Activated CD4-positive, alpha-beta T cell treated with anti-CD3 and anti-CD28 coated beads, Interleukin-2, amount 10 ng/mL, durations not matched to agents 7 days and 5 days (primary cell): ENCODE measurements around the gene CFD. TPM values are rescaled to one million over a fixed set of nuclear protein-coding genes. Genes with fewer than 3 reads are reported as not detected.
"Not testable (repeated sequence)": the region's sequence is repeated elsewhere in the genome, so short reads cannot be mapped to it uniquely, and the experiment has no call there.

Experiments
- CTCF ChIA-PET: fragments of 350-600 bp; sonication (Branson Sonifier 250); formaldehyde crosslinking; loops from one replicate; lab custom pipeline; 2021; ENCODE audit warnings: antibody characterized with exemption; lab: Charles Lee
- POLR2A ChIA-PET: fragments of 350-600 bp; sonication (Branson Sonifier 250); formaldehyde crosslinking; loops from one replicate; lab custom pipeline; 2021; ENCODE audit warnings: antibody characterized with exemption; lab: Charles Lee
- DNase-seq: peaks from one replicate; pipeline ENCODE4 v3.0.0-alpha.2; 2020
- H3K27ac Mint-ChIP-seq: one replicate; pipeline ENCODE4 v1.8.0; 2021; ENCODE audit warnings: mild to moderate bottlenecking, moderate library complexity, mixed read lengths
- H3K27me3 Mint-ChIP-seq: one replicate; pipeline ENCODE4 v1.8.0; 2021; ENCODE audit warnings: mixed read lengths
- H3K36me3 Mint-ChIP-seq: one replicate; pipeline ENCODE4 v1.8.0; 2021; ENCODE audit warnings: low read depth, mixed read lengths
- H3K4me1 Mint-ChIP-seq: one replicate; pipeline ENCODE4 v1.8.0; 2021; ENCODE audit warnings: mixed read lengths
- H3K4me3 Mint-ChIP-seq: one replicate; pipeline ENCODE4 v1.8.0; 2021; ENCODE audit warnings: mild to moderate bottlenecking, moderate library complexity, mixed read lengths
- H3K9me3 Mint-ChIP-seq: one replicate; pipeline ENCODE4 v1.8.0; 2021; ENCODE audit warnings: mixed read lengths
- total RNA-seq, 2 experiments: library from RNA; stranded (reverse); gene quantifications; one replicate each; pipeline ENCODE4 v1.2.3, GENCODE V29; 2021

Gene CFD
- total RNA-seq, 2 experiments from 2014 or later, result 1.5 to 1.6 TPM

GRCh38 chr19:882871-883497 lies 23.5 kb downstream of the CFD start:
- Mint-ChIP-seq H3K27me3 (no peaks in the 10 kb centered on the region), H3K36me3 (peaks cover 15% of the 10 kb centered on the region), H3K4me3 (no peak overlapping the region), H3K27ac (no peak overlapping the region), H3K4me1 (no peaks in the 10 kb centered on the region), H3K9me3 (no peaks in the 10 kb centered on the region)
- DNase-seq, result no peak
- CTCF ChIA-PET, result interaction anchor here (0.6 kb wide), 1 partner anchor 41 kb away, joined by 3 read pairs; no protein-coding TSS in a partner anchor
- POLR2A ChIA-PET, result no interaction called here

GRCh38 chr19:883661-884211 lies 24.3 kb downstream of the CFD start:
- no peaks in the 10 kb centered on the region for H3K27me3 Mint-ChIP-seq
- CTCF ChIA-PET, result interaction anchor here (0.6 kb wide), 1 partner anchor 42 kb away, joined by 3 read pairs; no protein-coding TSS in a partner anchor
- no peaks in the 10 kb centered on the region for H3K9me3 Mint-ChIP-seq
- POLR2A ChIA-PET, result no interaction called here
- H3K4me1 Mint-ChIP-seq, result no peaks in the 10 kb centered on the region
- H3K4me3 Mint-ChIP-seq, result no peak overlapping the region
- H3K36me3 Mint-ChIP-seq, result peaks cover 15% of the 10 kb centered on the region
- no peak overlapping the region for H3K27ac Mint-ChIP-seq
- no peak for DNase-seq

DNA sequence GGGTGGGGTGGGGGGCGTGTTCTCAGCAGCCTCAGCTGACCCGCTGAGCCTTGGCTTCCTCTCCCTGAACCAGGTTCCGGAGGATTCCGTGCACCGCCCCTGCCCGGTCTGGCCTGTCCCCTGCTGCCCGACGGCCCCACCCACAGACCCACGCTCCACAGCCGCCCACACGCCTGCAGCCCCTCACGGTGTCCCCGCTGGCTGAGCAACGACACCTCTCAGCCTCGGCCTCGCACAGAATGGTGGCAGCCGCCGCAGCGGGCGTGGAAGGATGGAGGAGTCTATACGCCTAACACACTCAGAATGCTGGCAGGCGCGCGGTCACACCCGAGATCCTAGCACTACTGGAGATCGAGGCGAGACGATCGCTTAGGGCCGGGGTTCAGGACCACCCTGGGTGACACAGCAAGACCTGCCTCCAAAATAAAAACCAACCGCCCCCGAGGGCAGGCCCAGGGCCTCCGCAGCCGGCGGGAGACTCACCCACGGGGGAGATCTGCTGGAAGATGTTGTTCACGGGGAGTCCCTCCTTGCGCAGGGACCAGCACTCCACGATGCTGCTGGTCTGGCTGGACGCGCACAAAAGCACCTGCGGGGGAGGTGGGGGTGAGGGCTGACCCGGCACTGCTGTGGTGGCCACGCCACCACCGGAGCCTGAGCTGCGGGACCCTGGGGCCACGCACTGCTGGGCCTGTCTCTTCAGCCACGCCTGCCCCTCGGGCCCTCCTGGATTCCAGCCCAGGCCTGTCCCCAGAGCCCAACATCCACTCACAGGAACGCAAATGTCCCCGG lies 25.2 kb downstream of the CFD start:
- Mint-ChIP-seq H3K27me3 (no peaks in the 10 kb centered on the region), H3K27ac (no peak overlapping the region), H3K9me3 (no peaks in the 10 kb centered on the region), H3K4me3 (no peak overlapping the region), H3K4me1 (peaks cover 3% of the 10 kb centered on the region), H3K36me3 (peaks cover 15% of the 10 kb centered on the region)
- CTCF ChIA-PET, result no interaction called here
- POLR2A ChIA-PET, result no interaction called here
- no peak for DNase-seq

DNA sequence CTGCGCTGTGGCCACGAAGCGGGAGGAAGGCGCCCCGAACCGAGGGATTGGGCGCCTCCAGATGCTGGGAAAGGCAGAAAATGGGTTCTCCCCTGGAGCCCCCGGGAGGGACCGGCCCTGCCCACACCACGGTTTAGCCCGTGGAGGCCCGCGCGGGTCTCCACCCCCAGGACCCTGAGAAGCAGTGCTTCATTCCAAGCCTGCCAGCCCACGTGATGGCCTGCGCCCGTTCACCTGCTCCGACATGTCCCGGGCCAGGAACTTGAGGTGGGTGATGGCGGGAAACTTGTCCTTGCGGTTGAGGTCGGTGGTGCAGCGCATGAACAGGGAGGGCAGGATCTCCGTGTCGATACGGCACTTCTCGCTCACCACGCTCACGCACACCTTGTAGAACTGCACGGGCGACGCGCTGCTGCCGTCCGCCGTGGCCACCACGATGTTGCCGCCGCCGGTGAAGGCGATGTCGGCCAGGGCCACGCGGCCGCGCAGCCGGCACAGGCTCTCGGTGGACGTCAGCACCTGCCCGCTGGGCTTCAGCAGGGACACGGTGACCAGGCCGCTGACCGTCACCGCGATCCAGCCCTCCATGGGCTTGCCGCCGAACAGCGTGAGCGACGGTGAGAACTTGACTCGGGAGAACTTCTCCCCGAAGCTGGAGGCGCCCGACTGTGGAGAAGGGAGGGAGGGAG lies 26.2 kb downstream of the CFD start:
- peaks cover 15% of the 10 kb centered on the region for H3K36me3 Mint-ChIP-seq
- DNase-seq, result no peak
- peaks cover 5% of the 10 kb centered on the region for H3K4me1 Mint-ChIP-seq
- no peak overlapping the region for H3K27ac Mint-ChIP-seq
- H3K9me3 Mint-ChIP-seq, result no peaks in the 10 kb centered on the region
- ChIA-PET CTCF (no interaction called here), POLR2A (no interaction called here)
- H3K4me3 Mint-ChIP-seq, result no peak overlapping the region
- H3K27me3 Mint-ChIP-seq, result no peaks in the 10 kb centered on the region

- Mint-ChIP-seq H3K4me3 (no peak overlapping the region), H3K27me3 (no peaks in the 10 kb centered on the region), H3K4me1 (peaks cover 11% of the 10 kb centered on the region), H3K27ac (no peak overlapping the region), H3K9me3 (no peaks in the 10 kb centered on the region), H3K36me3 (peaks cover 15% of the 10 kb centered on the region)
- CTCF ChIA-PET, result no interaction called here
- POLR2A ChIA-PET, result no interaction called here
- DNase-seq, result no peak
Measured at GRCh38 chr19:887072-887471, 27.6 kb downstream of the CFD start.

DNA sequence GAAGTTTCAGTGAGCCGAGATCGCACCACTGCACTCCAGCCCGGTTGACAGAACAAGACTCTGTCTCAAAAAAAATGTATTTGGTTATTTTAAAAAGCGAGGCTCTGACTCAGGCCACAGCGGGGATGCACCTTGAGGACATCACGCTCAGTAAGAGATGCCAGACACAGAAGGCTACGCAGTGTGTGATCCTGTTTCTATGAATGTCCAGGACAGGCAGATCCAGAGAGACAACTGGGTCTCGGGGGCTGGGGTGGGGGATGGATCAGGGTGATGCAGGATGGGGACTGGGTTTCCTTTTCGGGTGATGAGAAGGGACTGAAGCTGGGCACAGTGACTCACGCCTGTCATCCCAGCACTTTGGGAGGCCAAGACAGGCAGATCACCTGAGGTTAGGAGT lies 28.1 kb downstream of the CFD start:
- H3K9me3 Mint-ChIP-seq, result no peaks in the 10 kb centered on the region
- H3K27me3 Mint-ChIP-seq, result no peaks in the 10 kb centered on the region
- ChIA-PET CTCF (no interaction called here), POLR2A (no interaction called here)
- no peak for DNase-seq
- H3K27ac Mint-ChIP-seq, result peak overlapping the region; percentile 41
- no peak overlapping the region for H3K4me3 Mint-ChIP-seq
- H3K36me3 Mint-ChIP-seq, result peaks cover 11% of the 10 kb centered on the region
- H3K4me1 Mint-ChIP-seq, result peaks cover 13% of the 10 kb centered on the region

GRCh38 chr19:888581-889385 lies 29.3 kb downstream of the CFD start:
- ChIA-PET POLR2A (no interaction called here), CTCF (interaction anchor here (0.7 kb wide), 1 partner anchor 20 kb away, joined by 3 read pairs; no protein-coding TSS in a partner anchor)
- H3K27ac Mint-ChIP-seq, result peak overlapping the region; percentile 78
- H3K4me3 Mint-ChIP-seq, result no peak overlapping the region
- peaks cover 22% of the 10 kb centered on the region for H3K4me1 Mint-ChIP-seq
- DNase-seq, result peak; percentile 30
- peaks cover 15% of the 10 kb centered on the region for H3K36me3 Mint-ChIP-seq
- no peaks in the 10 kb centered on the region for H3K27me3 Mint-ChIP-seq
- no peaks in the 10 kb centered on the region for H3K9me3 Mint-ChIP-seq

DNA sequence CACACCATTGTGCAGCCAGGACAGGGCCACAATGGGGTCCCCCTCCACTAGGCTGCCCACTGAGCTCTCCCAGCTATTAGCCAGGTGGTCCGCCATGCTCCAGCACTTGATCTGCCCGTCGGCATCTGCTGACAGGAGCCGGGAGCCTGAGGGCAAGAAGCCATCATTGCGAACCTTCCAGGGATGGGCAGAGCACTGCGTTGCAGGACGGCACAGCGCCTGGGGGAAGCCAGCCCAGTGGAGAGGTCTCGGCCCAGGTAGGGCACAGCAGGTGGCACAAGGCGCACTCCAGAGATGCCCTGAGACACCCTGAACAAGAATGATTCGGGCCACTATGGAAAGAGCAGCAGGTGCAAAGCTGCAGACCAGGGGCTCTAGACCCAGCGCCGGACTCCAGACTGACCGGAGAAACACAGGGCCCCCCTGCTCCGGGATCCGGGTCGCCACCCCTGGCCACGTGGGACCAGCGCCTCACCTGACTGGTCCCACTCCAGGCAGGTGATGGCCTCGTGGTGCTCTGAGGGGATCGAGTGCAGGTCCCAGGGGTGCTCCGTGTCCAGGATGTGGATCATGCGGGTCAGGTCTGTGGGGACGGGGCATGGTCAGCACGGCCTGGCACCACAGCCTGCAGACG lies 30.3 kb downstream of the CFD start:
- Mint-ChIP-seq H3K27ac (peak overlapping the region; percentile 31), H3K36me3 (peaks cover 15% of the 10 kb centered on the region), H3K9me3 (no peaks in the 10 kb centered on the region), H3K4me3 (no peak overlapping the region), H3K27me3 (no peaks in the 10 kb centered on the region), H3K4me1 (peaks cover 24% of the 10 kb centered on the region)
- CTCF ChIA-PET, result interaction anchor here (0.9 kb wide), 1 partner anchor 26 kb away, joined by 4 read pairs; no protein-coding TSS in a partner anchor
- POLR2A ChIA-PET, result no interaction called here
- DNase-seq, result no peak

DNA sequence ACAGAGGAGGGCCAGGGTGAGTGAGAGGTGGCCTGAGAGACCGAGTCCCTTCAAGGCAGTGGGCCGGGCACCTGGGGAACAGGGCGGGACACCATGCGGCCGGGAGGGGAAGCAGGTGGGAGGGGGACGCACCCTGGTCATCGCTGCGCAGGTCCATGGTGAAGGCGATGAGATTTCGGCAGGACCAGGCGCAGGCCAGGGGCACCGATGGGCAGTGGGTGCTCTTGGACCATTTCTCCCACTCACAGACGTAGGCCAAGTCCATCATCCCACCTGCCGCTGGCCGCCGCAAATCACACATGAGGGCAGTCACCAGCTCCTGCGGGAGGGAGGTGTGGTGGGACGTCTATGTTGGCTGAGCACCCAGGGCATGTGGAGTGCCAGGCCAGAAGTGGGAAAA lies 31.4 kb downstream of the CFD start:
- H3K9me3 Mint-ChIP-seq, result no peaks in the 10 kb centered on the region
- ChIA-PET POLR2A (no interaction called here), CTCF (no interaction called here)
- H3K4me1 Mint-ChIP-seq, result peaks cover 26% of the 10 kb centered on the region
- peak overlapping the region; percentile 61 for H3K4me3 Mint-ChIP-seq
- H3K36me3 Mint-ChIP-seq, result peaks cover 13% of the 10 kb centered on the region
- DNase-seq, result no peak
- no peaks in the 10 kb centered on the region for H3K27me3 Mint-ChIP-seq
- peak overlapping the region; percentile 82 for H3K27ac Mint-ChIP-seq

DNA sequence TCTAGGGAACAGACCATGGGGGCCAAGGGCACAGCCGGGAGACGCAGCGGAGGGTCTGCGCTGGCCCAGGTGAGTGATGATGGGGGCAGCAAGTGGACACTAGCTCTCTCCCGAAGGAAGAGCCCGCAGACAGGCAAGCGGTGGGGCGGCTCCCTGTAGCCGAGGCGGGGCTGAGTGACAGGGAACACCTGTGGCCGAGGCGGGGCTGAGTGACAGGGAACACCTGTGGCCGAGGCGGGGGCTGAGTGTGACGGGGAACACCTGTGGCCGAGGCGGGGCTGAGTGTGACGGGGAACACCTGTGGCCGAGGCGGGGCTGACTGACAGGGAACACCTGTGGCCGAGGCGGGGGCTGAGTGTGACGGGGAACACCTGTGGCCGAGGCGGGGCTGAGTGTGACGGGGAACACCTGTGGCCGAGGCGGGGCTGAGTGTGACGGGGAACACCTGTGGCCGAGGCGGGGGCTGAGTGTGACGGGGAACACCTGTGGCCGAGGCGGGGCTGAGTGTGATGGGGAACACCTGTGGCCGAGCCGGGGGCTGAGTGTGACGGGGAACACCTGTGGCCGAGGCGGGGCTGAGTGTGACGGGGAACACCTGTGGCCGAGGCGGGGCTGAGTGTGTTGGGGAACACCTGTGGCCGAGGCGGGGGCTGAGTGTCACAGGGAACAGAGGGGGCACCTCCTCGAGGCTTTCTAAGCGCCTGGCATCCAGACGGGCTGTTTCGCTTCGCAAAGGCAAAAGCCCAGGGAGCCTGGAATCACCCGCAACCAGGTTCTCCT lies 32.1 kb downstream of the CFD start:
- CTCF ChIA-PET, result interaction anchor here (2.0 kb wide), 1 partner anchor 18 kb away, joined by 17 read pairs; no protein-coding TSS in a partner anchor
- H3K4me1 Mint-ChIP-seq, result peaks cover 27% of the 10 kb centered on the region

GRCh38 chr19:892243-892893 lies 32.9 kb downstream of the CFD start:
- Mint-ChIP-seq H3K4me3 (peak overlapping the region; percentile 77), H3K9me3 (no peaks in the 10 kb centered on the region), H3K4me1 (peaks cover 28% of the 10 kb centered on the region), H3K27ac (peak overlapping the region; percentile 85), H3K27me3 (no peaks in the 10 kb centered on the region), H3K36me3 (peaks cover 15% of the 10 kb centered on the region)
- ChIA-PET CTCF (interaction anchor here (1.2 to 2.0 kb wide), 3 partner anchors 17 to 29 kb away, joined by 3 to 17 read pairs (median 13); no protein-coding TSS in a partner anchor), POLR2A (interaction anchor here (0.6 kb wide), 1 partner anchor 18 kb away, joined by 3 read pairs; no protein-coding TSS in a partner anchor)
- DNase-seq, result no peak

More for the DNA sequence above, 32.1 kb downstream of the CFD start:
- H3K27me3 Mint-ChIP-seq, H3K9me3 Mint-ChIP-seq, DNase-seq, POLR2A ChIA-PET: not testable (repeated sequence)
- Mint-ChIP-seq H3K36me3 (peaks cover 13% of the 10 kb centered on the region), H3K4me3 (peak overlapping the region; percentile 77), H3K27ac (peak overlapping the region; percentile 64)
